Brain microvascular endothelial cell (primary cell): ENCODE measurements around the gene CCDC74A.
"Not testable (repeated sequence)": the region's sequence is repeated elsewhere in the genome, so short reads cannot be mapped to it uniquely, and the experiment has no call there.

Experiments
- DNase-seq: peaks from one replicate; pipeline ENCODE4 v3.0.0-alpha.2; 2020
- H3K27ac ChIP-seq: fragments of 250-450 bp; sonication (Bioruptor Pico); 2 replicates; pipeline ENCODE4 v1.5.1; 2020; ENCODE audit warnings: mild to moderate bottlenecking, moderate library complexity
- H3K27me3 ChIP-seq: fragments of 250-450 bp; sonication (Bioruptor Pico); replicated peaks from 2 replicates; pipeline ENCODE4 v1.5.1; 2020; ENCODE audit warnings: mild to moderate bottlenecking
- H3K36me3 ChIP-seq: fragments of 250-450 bp; sonication (Bioruptor Pico); replicated peaks from 2 replicates; pipeline ENCODE4 v1.5.1; 2020; ENCODE audit warnings: mild to moderate bottlenecking
- H3K4me3 ChIP-seq: 2 replicates; pipeline ENCODE4 v1.5.1; 2011; ENCODE audit warnings: low read depth, mild to moderate bottlenecking, control low read depth, low read length, moderate library complexity
- in situ Hi-C: cut with HindIII; loops from 2 replicates; pipeline ENCODE4 v1.10.0; 2017; ENCODE audit warnings: low sequenced_read_pairs, low pct_ligation_motif_present
- TF ChIP-seq, protein P1 (sequence below): IDR thresholded peaks from 2 replicates; pipeline ENCODE4 v1.5.1; 2011; ENCODE audit warnings: low read depth, mild to moderate bottlenecking, moderate library complexity, low read length, control low read depth, inconsistent platforms; ENCODE audit errors: missing control alignments

Gene CCDC74A

DNA sequence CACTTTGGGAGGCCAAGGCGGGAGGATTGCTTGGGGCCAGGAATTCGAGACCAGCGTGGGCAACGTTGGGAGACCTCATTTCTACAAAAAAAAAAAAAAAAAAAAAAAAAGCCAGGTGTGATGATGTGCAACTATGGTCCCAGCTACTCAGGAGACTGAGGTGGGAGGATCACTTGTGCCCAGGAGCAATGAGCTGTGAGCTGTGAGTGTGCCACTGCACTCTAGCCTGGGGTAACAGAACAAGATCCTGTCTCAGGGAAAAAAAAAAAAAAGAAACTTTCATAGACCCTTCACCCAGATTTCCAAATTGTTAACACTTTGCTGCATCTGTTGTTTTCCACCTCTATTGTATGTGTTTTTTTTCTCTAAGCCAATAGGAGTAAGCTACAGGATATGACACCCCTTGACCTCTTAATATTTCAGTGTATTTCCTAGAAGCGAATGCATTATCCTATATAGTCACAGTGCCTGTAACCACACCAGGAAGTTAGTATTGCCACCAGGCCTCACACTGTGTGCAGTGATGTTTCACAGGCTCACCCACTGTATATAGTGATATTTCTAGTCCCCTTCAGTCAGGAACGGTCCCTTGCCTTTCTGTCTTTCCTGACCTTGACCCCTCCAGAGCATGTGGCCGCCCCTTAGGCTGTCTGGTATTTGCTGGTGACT, 23.5 kb upstream of the CCDC74A start:
- in situ Hi-C loops, H3K4me3 ChIP-seq, DNase-seq, H3K27me3 ChIP-seq, H3K27ac ChIP-seq, H3K36me3 ChIP-seq: not testable (repeated sequence)

DNA sequence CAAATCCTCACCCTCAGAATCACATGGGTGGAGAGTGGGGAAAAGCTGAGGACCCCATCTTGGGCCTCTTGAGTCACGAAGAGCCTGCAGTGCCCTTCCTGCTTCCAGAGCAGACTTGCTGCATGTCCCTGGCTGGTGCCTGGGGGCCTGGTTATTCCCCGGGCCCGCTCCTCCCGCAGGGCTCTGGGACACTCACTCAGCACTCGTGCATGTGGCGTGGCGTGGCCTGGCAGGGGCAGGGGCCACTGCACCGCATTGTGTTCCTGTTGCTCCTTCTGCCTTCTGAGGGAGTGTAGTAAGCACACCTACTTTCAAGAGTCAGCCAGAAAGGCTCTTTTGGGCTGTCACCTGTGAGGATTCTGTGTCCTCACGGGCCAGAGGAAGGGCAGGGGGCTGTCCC, 18.1 kb upstream of the CCDC74A start:
- Histone ChIP-seq H3K36me3 (peaks cover 4% of the 10 kb centered on the region), H3K4me3 (no peak overlapping the region), H3K27ac (no peak overlapping the region), H3K27me3 (no peaks in the 10 kb centered on the region)
- DNase-seq: no peak
- TF ChIP-seq, protein P1, sequence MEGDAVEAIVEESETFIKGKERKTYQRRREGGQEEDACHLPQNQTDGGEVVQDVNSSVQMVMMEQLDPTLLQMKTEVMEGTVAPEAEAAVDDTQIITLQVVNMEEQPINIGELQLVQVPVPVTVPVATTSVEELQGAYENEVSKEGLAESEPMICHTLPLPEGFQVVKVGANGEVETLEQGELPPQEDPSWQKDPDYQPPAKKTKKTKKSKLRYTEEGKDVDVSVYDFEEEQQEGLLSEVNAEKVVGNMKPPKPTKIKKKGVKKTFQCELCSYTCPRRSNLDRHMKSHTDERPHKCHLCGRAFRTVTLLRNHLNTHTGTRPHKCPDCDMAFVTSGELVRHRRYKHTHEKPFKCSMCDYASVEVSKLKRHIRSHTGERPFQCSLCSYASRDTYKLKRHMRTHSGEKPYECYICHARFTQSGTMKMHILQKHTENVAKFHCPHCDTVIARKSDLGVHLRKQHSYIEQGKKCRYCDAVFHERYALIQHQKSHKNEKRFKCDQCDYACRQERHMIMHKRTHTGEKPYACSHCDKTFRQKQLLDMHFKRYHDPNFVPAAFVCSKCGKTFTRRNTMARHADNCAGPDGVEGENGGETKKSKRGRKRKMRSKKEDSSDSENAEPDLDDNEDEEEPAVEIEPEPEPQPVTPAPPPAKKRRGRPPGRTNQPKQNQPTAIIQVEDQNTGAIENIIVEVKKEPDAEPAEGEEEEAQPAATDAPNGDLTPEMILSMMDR: no peak
- in situ Hi-C loops: no loop called here

DNA sequence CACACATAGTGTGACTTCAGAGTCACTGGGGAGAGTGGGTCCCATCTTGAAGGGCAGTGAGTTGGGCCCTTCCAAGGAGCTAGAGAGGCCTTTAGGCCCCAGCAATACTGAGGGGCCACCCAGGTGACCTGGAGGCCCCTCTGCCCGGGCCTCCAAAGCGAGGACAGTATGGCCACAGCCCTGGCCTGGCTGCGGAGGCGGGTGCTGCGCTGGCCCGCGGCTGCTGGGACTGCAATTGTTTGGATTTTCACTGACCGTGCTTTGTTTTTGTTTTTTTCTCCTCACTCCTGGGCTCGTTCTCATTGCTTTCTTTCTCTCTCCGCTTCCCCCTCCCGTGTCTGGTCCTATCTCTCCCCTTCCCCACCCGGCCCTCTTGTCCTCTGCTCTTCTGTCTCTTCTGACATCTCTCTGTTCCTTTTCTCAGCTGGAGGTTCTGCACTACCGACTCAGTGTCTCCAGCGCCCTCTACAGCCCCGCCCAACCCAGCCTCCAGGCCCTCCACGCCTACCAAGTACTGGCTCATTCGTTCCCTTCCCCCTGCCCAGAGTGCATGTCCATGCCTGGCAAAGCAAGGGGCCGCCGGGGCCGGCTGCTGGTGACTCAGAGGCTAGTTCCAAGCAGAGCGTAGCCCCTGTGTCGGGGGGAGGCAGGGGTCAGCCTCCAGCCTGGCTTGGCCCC, 16.3 kb upstream of the CCDC74A start:
- H3K4me3 ChIP-seq, H3K27ac ChIP-seq, in situ Hi-C loops, H3K27me3 ChIP-seq, H3K36me3 ChIP-seq: not testable (repeated sequence)
- DNase-seq: peak; percentile 40
- TF ChIP-seq, protein P1: peak; percentile 39

DNA sequence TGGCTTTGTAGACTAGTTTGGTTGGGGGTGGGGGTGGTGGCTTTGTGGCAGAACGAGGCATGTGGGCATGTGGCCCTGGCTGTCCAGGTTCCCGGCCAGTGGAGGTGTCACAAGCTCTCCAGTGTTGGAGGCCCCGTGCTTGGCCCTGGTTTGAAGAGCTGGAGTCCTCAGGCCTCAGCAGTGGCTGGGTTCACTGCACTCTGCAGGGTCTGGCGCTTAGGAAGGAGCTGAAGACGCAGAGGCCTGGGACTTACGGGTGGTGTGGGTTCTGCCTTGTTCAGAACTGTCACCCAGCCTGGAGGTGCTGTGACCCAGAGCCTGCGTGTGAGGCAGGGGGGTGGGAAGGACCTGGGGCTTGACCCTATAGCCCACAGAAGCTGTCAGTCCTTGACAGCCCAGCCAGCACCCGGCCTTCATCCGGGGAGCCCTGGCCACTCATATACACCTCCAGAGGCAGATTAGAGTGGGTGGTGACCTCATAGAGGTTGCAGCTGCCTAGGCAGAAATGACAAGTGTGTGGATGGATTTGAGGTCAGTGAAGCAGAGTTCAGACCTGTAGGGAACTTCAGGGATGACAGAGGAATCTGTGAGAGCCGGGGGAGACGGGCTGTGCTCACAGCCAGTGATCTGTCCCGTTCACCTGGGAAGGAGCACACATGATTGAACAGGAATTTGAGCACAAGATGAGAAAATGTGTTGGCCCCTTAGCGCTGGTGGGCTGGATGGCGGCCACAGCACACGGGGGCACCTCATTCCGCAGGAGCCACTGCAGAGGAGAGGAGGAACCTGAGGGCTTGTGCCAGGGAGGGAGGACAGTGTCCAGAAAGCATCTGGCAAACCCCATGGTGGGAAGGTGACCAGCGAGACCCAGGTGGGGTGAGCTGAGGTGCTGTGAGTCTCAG, 15.5 kb upstream of the CCDC74A start:
- in situ Hi-C loops: not testable (repeated sequence)

DNA sequence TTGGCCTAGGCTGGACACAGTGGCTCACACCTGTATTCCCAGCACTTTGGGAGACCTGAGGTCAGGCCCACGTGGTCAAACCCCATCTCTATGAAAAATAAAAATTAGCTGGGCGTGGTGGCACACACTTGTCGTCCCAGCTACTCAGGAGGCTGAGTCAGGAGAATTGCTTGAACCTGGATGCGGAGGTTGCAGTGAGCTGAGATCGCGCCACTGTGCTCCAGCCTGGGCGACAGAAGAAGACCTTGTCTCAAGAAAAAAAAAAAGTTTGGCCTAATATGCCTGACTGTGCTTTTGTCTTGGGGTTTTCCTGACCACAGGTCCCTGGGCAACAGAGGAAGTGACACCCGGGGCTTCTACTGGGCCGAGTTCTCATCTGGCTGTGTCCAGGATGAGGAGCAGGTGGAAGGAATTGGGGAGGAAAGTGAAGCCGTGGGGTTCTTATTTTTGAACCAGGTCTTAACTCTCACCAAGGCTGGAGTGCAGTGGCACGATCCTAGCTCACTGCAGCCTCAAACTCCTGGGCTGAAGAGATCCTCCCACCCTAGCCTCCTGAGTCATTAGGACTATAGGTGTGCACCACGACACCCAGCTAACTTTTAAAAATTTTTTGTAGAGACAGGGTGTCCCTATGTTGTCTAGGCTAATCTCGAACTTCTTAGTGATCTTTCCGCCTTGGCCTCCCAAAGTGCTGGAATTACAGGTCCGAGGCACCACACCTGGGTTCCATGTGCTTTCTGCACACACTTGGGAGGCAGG, 13.1 kb upstream of the CCDC74A start:
- in situ Hi-C loops: not testable (repeated sequence)

More for the DNA sequence above, 15.5 kb upstream of the CCDC74A start:
- not testable (repeated sequence) for H3K4me3 ChIP-seq, H3K27ac ChIP-seq, H3K36me3 ChIP-seq, DNase-seq, H3K27me3 ChIP-seq

DNA sequence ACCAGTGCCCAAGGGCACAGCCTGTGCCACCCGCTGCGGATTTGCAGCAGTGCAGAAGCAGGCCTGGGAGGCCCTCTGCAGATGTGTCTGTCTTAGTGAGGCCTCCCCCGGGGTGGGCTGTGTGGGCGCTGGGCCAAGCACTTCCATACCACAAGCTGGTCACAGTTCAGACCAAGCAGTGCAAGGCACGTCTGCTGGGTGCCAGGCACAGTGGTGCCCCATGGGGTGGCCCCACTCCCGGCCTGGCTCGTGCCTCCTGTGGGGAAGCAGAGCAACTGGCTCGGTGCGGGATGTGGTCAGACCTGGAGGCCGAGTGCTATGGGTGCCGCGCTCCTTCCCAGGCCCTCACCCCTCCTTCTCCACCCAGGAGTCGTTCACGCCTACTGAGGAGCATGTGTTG, 12.5 kb upstream of the CCDC74A start:
- H3K36me3 ChIP-seq, DNase-seq, H3K4me3 ChIP-seq, H3K27me3 ChIP-seq, in situ Hi-C loops, H3K27ac ChIP-seq: not testable (repeated sequence)

More for the DNA sequence above, 13.1 kb upstream of the CCDC74A start:
- not testable (repeated sequence) for H3K4me3 ChIP-seq, DNase-seq, H3K27ac ChIP-seq, H3K36me3 ChIP-seq, H3K27me3 ChIP-seq

DNA sequence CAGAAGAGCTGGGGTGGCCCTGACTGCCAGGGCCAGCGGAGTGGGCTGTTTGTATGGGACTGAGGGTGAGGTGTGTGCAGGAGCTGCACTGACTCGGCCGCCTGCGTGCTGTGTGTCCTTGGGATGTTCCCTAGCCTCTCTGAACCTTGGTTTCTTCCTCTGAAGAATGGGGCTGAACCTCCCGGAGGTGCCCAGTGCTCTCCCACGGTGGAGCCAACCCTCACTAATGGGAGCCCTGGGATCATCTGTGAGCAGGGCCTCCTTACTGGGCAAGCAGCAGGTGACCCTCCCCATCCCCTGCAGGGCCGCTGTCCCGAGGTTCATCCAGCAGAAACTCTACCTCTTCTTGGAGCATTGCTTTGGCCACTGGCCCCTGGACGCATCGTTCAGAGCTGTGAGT, 11.7 kb upstream of the CCDC74A start:
- no peaks in the 10 kb centered on the region for H3K27me3 ChIP-seq
- TF ChIP-seq, protein P1: no peak
- in situ Hi-C loops: no loop called here
- no peak overlapping the region for H3K4me3 ChIP-seq
- DNase-seq: no peak
- no peak overlapping the region for H3K27ac ChIP-seq
- no peaks in the 10 kb centered on the region for H3K36me3 ChIP-seq
